ENCODE data around the gene PPP1CA.

PPP1CA gene

DNA sequence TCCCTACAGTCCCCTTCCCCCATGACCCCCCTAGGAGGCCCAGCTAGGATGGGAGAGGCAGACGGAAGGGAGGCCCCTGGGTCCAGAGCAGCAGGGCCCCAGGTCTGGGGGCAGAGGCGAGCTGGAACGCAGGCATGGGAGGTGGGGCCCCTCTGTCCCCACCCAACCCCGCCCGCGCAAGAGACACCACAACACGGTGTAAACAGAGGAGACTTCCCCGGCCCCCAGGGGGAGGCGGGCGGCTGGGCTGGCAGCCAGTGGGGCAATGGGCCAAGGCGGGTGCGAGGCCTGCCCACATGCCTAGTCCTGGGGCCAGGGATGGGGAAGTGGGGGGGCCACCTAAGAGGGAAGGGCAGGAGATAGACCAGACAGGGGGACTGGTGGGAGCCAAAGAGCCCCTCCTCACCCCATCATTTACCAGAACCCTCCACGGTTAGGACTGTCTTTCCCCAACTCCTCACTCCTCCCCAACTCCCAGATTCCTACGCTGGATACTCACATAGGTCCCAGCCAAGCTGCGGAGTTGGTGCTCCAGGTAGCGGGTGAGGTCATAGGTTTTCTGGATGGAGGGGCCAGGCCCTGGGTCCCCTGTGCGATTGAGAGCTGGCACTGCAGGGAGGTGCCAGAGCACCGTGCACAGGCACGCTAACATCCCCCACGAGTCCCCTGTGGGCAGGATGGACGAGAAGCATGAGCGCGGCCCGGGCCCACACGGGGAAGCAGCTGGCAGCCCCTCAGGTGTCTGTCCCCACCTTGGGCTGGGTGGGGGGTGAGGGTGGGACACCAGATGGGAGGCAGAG lies 34.5 kb downstream of the PPP1CA start:
- TF ChIP-seq POLR2AphosphoS5 (IDR thresholded peaks at IDR 0.05; ENCODE audit: low read depth) (no peak), SPI1 (IDR thresholded peaks at IDR 0.05; ENCODE audit: borderline replicate concordance, low read depth) (peak; percentile 17; the same call in 1 of the 2 replicates)
- Histone ChIP-seq H3K27me3 (ENCODE audit: insufficient read depth, poor library complexity, severe bottlenecking) (no peaks in the 10 kb centered on the region), H3K4me3 (replicated peaks; ENCODE audit: insufficient read depth, low read length) (no peak overlapping the region), H3K27ac (replicated peaks) (no peak overlapping the region)
- peak in 1 of 2 experiments; percentile 17 for DNase-seq (ENCODE audit: low read depth in 1 of 2, low spot score in 1 of 2)

DNA sequence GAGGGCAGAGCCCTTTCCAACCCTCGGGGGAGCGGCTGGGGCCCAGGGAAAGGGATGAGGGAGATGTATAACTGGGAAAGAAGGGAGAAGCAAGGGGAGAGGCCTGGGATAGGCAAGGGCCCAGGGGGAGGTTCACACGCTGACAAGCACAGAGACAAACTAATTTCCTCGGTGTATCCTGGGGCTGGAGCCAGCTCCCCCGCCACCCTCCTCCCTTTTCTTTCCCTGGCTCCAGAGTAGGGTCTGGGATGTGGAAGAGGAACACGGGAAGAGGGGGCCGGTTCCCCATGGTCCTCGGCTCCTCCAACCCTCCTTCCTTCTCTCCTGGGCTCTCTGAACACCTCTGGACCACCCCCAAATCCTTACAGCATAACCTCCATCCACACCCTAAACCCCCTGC lies 35.1 kb downstream of the PPP1CA start:
- no peaks in the 10 kb centered on the region for H3K27me3 ChIP-seq (ENCODE audit: insufficient read depth, poor library complexity, severe bottlenecking)
- DNase-seq (ENCODE audit: low read depth in 1 of 2, low spot score in 1 of 2): no peak
- no peak overlapping the region for H3K4me3 ChIP-seq (replicated peaks; ENCODE audit: insufficient read depth, low read length)
- H3K27ac ChIP-seq (replicated peaks): no peak overlapping the region
- TF ChIP-seq, protein P1, sequence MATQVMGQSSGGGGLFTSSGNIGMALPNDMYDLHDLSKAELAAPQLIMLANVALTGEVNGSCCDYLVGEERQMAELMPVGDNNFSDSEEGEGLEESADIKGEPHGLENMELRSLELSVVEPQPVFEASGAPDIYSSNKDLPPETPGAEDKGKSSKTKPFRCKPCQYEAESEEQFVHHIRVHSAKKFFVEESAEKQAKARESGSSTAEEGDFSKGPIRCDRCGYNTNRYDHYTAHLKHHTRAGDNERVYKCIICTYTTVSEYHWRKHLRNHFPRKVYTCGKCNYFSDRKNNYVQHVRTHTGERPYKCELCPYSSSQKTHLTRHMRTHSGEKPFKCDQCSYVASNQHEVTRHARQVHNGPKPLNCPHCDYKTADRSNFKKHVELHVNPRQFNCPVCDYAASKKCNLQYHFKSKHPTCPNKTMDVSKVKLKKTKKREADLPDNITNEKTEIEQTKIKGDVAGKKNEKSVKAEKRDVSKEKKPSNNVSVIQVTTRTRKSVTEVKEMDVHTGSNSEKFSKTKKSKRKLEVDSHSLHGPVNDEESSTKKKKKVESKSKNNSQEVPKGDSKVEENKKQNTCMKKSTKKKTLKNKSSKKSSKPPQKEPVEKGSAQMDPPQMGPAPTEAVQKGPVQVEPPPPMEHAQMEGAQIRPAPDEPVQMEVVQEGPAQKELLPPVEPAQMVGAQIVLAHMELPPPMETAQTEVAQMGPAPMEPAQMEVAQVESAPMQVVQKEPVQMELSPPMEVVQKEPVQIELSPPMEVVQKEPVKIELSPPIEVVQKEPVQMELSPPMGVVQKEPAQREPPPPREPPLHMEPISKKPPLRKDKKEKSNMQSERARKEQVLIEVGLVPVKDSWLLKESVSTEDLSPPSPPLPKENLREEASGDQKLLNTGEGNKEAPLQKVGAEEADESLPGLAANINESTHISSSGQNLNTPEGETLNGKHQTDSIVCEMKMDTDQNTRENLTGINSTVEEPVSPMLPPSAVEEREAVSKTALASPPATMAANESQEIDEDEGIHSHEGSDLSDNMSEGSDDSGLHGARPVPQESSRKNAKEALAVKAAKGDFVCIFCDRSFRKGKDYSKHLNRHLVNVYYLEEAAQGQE (IDR thresholded peaks at IDR 0.05; ENCODE audit: insufficient replicate concordance, low read depth): no peak
- TF ChIP-seq POLR2AphosphoS5 (IDR thresholded peaks at IDR 0.05; ENCODE audit: low read depth) (no peak), SPI1 (IDR thresholded peaks at IDR 0.05; ENCODE audit: borderline replicate concordance, low read depth) (no peak), GABPA (IDR thresholded peaks at IDR 0.05; ENCODE audit: low read depth) (no peak)
- TF ChIP-seq, protein P2, sequence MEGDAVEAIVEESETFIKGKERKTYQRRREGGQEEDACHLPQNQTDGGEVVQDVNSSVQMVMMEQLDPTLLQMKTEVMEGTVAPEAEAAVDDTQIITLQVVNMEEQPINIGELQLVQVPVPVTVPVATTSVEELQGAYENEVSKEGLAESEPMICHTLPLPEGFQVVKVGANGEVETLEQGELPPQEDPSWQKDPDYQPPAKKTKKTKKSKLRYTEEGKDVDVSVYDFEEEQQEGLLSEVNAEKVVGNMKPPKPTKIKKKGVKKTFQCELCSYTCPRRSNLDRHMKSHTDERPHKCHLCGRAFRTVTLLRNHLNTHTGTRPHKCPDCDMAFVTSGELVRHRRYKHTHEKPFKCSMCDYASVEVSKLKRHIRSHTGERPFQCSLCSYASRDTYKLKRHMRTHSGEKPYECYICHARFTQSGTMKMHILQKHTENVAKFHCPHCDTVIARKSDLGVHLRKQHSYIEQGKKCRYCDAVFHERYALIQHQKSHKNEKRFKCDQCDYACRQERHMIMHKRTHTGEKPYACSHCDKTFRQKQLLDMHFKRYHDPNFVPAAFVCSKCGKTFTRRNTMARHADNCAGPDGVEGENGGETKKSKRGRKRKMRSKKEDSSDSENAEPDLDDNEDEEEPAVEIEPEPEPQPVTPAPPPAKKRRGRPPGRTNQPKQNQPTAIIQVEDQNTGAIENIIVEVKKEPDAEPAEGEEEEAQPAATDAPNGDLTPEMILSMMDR (IDR thresholded peaks at IDR 0.05; ENCODE audit: insufficient read depth, low read length): no peak

- no peak overlapping the region for H3K27ac ChIP-seq (replicated peaks)
Observed at GRCh38 chr11:67365736-67366444, 35.8 kb downstream of the PPP1CA start.

More at GRCh38 chr11:67365736-67366444, 35.8 kb downstream of the PPP1CA start:
- TF ChIP-seq GABPA (IDR thresholded peaks at IDR 0.05; ENCODE audit: low read depth) (no peak), SPI1 (IDR thresholded peaks at IDR 0.05; ENCODE audit: borderline replicate concordance, low read depth) (no peak), POLR2AphosphoS5 (IDR thresholded peaks at IDR 0.05; ENCODE audit: low read depth) (no peak)
- TF ChIP-seq, protein P2 (IDR thresholded peaks at IDR 0.05; ENCODE audit: insufficient read depth, low read length): no peak
- TF ChIP-seq, protein P1 (IDR thresholded peaks at IDR 0.05; ENCODE audit: insufficient replicate concordance, low read depth): no peak
- Histone ChIP-seq H3K4me3 (replicated peaks; ENCODE audit: insufficient read depth, low read length) (no peak overlapping the region), H3K27me3 (ENCODE audit: insufficient read depth, poor library complexity, severe bottlenecking) (no peaks in the 10 kb centered on the region)
- DNase-seq (ENCODE audit: low read depth in 1 of 2, low spot score in 1 of 2): no peak
